Left ventricle myocardium inferior (tissue), 1 donor: Measurements from ENCODE around the gene SUN5. TPM values are rescaled to one million over a fixed set of nuclear protein-coding genes. Genes with fewer than 3 reads are reported as not detected.
A peak's percentile ranks its signal among the peaks of the same experiment; 100 is the strongest.

Experiments used
- DNase-seq: peaks from one replicate; pipeline ENCODE4 v3.0.0-alpha.2; 2020
- H3K27ac ChIP-seq: fragments of 200-600 bp; replicated peaks from 2 replicates; pipeline ENCODE4 v1.8.0; 2021
- H3K27me3 ChIP-seq: fragments of 200-600 bp; 2 replicates; pipeline ENCODE4 v1.8.0; 2021; ENCODE audit warnings: low read depth
- H3K36me3 ChIP-seq: fragments of 200-600 bp; 2 replicates; pipeline ENCODE4 v1.8.0; 2021
- H3K4me1 ChIP-seq: fragments of 200-600 bp; 2 replicates; pipeline ENCODE4 v1.8.0; 2021
- H3K4me3 ChIP-seq: fragments of 200-600 bp; 2 replicates; pipeline ENCODE4 v1.8.0; 2021; ENCODE audit warnings: mild to moderate bottlenecking, moderate library complexity
- H3K9me3 ChIP-seq: fragments of 200-600 bp; replicated peaks from 2 replicates; pipeline ENCODE4 v1.8.0; 2021
- intact Hi-C: fragments of 100-400 bp; cut with micrococcal nuclease; formaldehyde crosslinking; loops from one replicate; pipeline ENCODE4 v1.11.0; 2022
- total RNA-seq: library from RNA; stranded (reverse); fragmentation: NEBNext Ultra II Directional; extraction: Animal tissue kit (Norgen Biotek cat#: 25700); gene quantifications from one replicate; pipeline ENCODE4 v1.2.1, GENCODE V29; 2021
- TF ChIP-seq, protein P1 (sequence below): fragments of 200-600 bp; IDR thresholded peaks from 2 replicates; pipeline ENCODE4 v1.8.0; 2021; ENCODE audit warnings: antibody characterized with exemption, mild to moderate bottlenecking, borderline replicate concordance
- donor health status: DM: no; HTN: yes; CAD: no; lungs with severe emphysema.

The SUN5 gene
- total RNA-seq, 1 donor from 2014 or later: not detected

DNA sequence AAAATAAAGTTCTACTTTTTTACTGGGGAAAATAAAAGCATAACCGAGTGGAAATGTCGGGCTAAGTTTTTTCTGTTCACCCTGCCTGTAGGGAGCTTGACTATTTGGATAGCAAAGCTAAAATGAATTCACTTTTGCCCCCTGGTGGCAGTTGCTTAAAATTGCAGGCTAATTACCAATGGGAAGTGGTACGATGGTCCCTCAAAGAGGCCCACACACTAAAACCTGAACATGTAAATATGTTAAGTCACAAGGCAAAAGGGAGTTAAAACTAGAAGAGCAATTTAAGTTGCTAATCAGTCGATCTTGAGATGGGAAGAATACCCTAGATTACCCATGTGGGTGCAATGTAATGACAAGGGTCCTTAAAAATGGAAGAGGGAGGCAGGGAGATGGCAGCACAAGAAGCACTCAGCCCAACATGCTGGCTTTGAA lies 916 bp upstream of the SUN5 start:
- no peak overlapping the region for H3K4me3 ChIP-seq
- H3K9me3 ChIP-seq: peaks cover 11% of the 10 kb centered on the region
- H3K36me3 ChIP-seq: no peaks in the 10 kb centered on the region
- H3K4me1 ChIP-seq: no peaks in the 10 kb centered on the region
- TF ChIP-seq, protein P1, sequence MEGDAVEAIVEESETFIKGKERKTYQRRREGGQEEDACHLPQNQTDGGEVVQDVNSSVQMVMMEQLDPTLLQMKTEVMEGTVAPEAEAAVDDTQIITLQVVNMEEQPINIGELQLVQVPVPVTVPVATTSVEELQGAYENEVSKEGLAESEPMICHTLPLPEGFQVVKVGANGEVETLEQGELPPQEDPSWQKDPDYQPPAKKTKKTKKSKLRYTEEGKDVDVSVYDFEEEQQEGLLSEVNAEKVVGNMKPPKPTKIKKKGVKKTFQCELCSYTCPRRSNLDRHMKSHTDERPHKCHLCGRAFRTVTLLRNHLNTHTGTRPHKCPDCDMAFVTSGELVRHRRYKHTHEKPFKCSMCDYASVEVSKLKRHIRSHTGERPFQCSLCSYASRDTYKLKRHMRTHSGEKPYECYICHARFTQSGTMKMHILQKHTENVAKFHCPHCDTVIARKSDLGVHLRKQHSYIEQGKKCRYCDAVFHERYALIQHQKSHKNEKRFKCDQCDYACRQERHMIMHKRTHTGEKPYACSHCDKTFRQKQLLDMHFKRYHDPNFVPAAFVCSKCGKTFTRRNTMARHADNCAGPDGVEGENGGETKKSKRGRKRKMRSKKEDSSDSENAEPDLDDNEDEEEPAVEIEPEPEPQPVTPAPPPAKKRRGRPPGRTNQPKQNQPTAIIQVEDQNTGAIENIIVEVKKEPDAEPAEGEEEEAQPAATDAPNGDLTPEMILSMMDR: peak; percentile 24
- intact Hi-C loops: no loop called here
- DNase-seq: no peak
- H3K27me3 ChIP-seq: no peaks in the 10 kb centered on the region
- H3K27ac ChIP-seq: no peak overlapping the region

DNA sequence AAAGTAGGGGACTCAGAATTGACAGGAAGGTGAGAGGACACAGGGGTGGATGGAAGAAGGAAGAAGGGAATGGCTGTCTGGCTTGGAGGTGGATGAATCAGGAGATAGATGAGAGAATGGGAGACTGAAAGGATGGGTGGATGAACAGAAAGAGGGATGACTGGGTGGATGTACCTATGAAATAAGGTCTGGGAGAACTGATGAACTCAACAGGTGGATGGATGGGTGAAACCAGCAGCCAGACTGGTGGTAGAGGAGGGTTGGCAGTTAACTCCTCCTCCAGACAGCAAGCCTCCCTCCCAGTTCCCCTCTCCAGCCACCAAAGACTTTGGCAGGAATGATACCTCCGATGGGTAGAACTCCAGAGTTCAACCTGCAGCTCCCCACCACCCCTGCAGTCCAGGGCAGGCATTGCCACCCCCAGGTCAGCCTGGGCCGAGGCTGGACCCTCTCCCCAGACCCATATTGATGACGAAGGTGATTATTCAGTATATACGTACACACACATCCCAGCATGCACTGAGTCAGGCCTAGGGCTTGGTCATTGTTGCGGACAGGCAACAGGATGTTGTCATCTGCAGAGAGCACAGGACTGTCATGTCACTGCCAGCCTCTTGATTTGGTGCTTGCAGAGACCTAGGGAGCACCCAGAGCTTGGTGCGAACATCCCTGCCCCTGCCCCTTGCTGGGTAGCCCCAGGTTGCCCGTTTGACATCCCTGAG lies 2.0 kb downstream of the SUN5 start:
- H3K27ac ChIP-seq: no peak overlapping the region
- peaks cover 11% of the 10 kb centered on the region for H3K9me3 ChIP-seq
- intact Hi-C loops: no loop called here
- H3K36me3 ChIP-seq: no peaks in the 10 kb centered on the region
- TF ChIP-seq, protein P1: no peak
- no peaks in the 10 kb centered on the region for H3K4me1 ChIP-seq
- H3K4me3 ChIP-seq: no peak overlapping the region
- no peak for DNase-seq
- no peaks in the 10 kb centered on the region for H3K27me3 ChIP-seq

DNA sequence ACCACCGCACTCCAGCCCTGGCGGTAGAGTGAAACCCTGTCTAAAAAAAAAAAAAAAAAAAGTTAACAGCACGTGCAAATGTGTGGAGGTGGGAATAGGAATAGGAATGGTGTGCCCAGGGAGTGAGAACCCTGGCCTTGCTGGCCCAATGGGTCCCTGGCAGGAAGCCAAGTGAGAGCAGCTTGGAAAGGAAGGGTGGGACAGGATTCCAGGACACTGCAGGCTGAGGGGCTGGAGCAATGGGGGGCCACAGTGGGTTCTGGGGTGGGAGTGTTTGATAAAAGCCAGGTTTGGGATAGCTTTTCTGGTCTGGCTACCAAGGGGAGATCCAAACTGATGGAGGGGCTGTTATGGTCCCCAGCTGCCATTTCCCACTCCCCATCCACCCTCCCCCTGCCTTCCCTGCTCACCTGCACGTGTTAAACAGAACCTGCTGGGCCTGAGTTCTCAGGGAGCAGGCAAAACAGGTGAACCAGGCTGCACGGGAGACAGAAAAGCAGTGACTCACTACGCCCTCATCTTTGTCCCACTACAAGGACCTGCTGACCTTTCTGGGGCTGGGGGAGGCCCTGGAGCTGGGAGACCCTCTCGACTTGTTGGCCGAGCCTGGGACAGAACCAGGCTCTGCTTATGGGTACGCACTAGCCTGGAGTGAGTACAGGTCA lies 3.3 kb downstream of the SUN5 start:
- H3K27me3 ChIP-seq: no peaks in the 10 kb centered on the region
- TF ChIP-seq, protein P1: no peak
- no peak overlapping the region for H3K4me3 ChIP-seq
- DNase-seq: no peak
- no peaks in the 10 kb centered on the region for H3K36me3 ChIP-seq
- H3K9me3 ChIP-seq: peaks cover 13% of the 10 kb centered on the region
- no peak overlapping the region for H3K27ac ChIP-seq
- no peaks in the 10 kb centered on the region for H3K4me1 ChIP-seq
- intact Hi-C loops: no loop called here

DNA sequence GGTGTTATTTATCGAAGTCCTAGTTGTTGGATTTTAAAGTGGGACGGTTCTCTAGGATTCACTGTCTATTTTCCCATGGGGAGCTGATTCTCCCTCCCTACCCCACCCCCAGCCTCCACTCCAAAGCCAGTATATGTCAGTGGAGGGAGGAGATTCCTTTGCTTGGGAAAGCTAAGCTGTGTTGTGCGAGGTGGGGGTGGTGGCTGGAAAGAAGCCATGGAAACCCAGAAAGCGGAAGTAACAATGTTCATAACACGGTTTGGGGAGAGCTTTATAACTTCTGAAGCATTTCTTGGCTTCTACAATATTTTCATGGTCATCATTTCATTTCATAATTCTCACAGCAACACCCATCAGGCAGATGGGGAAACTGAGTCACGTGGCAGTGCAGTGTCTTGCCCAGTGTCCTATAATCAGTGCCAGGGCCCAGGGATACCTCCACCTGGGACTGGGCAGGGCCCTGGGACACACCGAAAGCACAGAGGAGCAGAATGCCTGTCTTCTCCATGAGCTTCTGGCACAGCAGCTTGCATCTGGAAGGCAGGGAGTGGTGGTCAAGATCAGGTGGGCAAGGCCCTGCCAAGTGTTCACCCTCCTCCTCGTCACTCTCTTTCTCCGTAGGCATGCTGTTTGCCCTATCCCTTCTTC lies 4.5 kb downstream of the SUN5 start:
- TF ChIP-seq, protein P1: no peak
- H3K4me1 ChIP-seq: no peaks in the 10 kb centered on the region
- no peaks in the 10 kb centered on the region for H3K27me3 ChIP-seq
- intact Hi-C loops: no loop called here
- H3K4me3 ChIP-seq: no peak overlapping the region
- no peaks in the 10 kb centered on the region for H3K36me3 ChIP-seq
- H3K27ac ChIP-seq: no peak overlapping the region
- H3K9me3 ChIP-seq: peaks cover 13% of the 10 kb centered on the region
- DNase-seq: no peak

DNA sequence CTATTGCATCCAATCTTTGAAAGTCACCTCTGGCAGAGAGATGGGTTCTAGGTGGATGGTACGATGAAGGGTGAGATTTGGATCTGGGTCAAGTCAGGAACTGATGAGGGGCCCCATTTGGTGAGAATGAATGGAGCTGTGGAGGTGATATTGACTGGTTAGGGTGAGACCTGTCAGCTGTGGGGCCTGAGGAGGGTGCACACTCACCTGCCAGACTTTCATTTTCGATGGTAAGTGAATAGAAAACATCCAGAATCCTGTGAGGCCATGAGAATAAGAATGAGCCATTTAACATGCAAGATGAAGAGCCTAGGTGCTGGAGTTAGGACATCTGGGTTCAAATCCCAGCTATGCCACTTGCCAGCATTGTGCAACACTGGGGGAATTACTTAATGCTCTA lies 6.8 kb downstream of the SUN5 start:
- TF ChIP-seq, protein P1: no peak
- Histone ChIP-seq H3K27ac (no peak overlapping the region), H3K27me3 (no peaks in the 10 kb centered on the region), H3K4me3 (no peak overlapping the region), H3K36me3 (no peaks in the 10 kb centered on the region), H3K4me1 (no peaks in the 10 kb centered on the region), H3K9me3 (peaks cover 14% of the 10 kb centered on the region)
- intact Hi-C loops: no loop called here
- DNase-seq: no peak
